ENCODE data around the gene ENDOV. TPM values are rescaled to one million over a fixed set of nuclear protein-coding genes. Genes with fewer than 3 reads are reported as not detected.

The ENDOV gene
- total RNA-seq, 2 experiments from 2014 or later = 10.1 to 12.0 TPM

- intact Hi-C loops (cut with DNase I, micrococcal nuclease) = no loop called here
- no peak for TF ChIP-seq CTCF (IDR thresholded peaks at IDR 0.05)
- Histone ChIP-seq H3K4me3 (ENCODE audit: low read length) (no peak overlapping the region), H3K36me3 (ENCODE audit: insufficient read depth, low read length) (no peaks in the 10 kb centered on the region), H3K27ac (ENCODE audit: low read depth in 1 of 2, low read length in 2 of 2) (no peak overlapping the region), H3K9me3 (ENCODE audit: control insufficient read depth in 1 of 2, insufficient read depth in 1 of 2, low read length in 2 of 2) (peaks cover 0 to 18% of the 10 kb centered on the region in 2 experiments), H3K4me1 (ENCODE audit: insufficient read depth, low read length) (no peaks in the 10 kb centered on the region), H3K27me3 (ENCODE audit: control insufficient read depth in 1 of 2, insufficient read depth in 2 of 2, low read length in 2 of 2) (peaks cover 23 to 47% of the 10 kb centered on the region in 2 experiments)
- ATAC-seq (ENCODE audit: poor library complexity) = no peak
- Mint-ChIP-seq H3K27me3 (peaks cover 47% of the 10 kb centered on the region), H3K27ac (no peak overlapping the region), H3K4me3 (no peak overlapping the region), H3K4me1 (ENCODE audit: low read depth) (no peaks in the 10 kb centered on the region), H3K9me3 (no peaks in the 10 kb centered on the region), H3K36me3 (ENCODE audit: low read depth) (no peaks in the 10 kb centered on the region)
- no peak for DNase-seq
- ChIA-PET POLR2A (interaction anchor here (2.7 kb wide), 1 partner anchor 12 kb away, joined by 13 read pairs; no protein-coding TSS in a partner anchor), CTCF (no interaction called here)
These were observed 51.3 kb downstream of the ENDOV start for GRCh38 chr17:80466188-80466705.

GRCh38 chr17:80468242-80468641 lies 53.3 kb downstream of the ENDOV start:
- H3K4me1 Mint-ChIP-seq (ENCODE audit: low read depth) = no peaks in the 10 kb centered on the region
- Histone ChIP-seq H3K9me3 (ENCODE audit: control insufficient read depth in 1 of 2, insufficient read depth in 1 of 2, low read length in 2 of 2) (peaks cover 0 to 18% of the 10 kb centered on the region in 2 experiments), H3K27ac (ENCODE audit: low read depth in 1 of 2, low read length in 2 of 2) (no peak overlapping the region), H3K4me1 (ENCODE audit: insufficient read depth, low read length) (no peaks in the 10 kb centered on the region), H3K4me3 (ENCODE audit: low read length) (no peak overlapping the region), H3K27me3 (ENCODE audit: control insufficient read depth in 1 of 2, insufficient read depth in 2 of 2, low read length in 2 of 2) (peaks cover 32 to 54% of the 10 kb centered on the region in 2 experiments), H3K36me3 (ENCODE audit: insufficient read depth, low read length) (no peaks in the 10 kb centered on the region)
- TF ChIP-seq CTCF (IDR thresholded peaks at IDR 0.05) = no peak
- no peaks in the 10 kb centered on the region for H3K36me3 Mint-ChIP-seq (ENCODE audit: low read depth)
- peaks cover 63% of the 10 kb centered on the region for H3K27me3 Mint-ChIP-seq
- no peak overlapping the region for H3K4me3 Mint-ChIP-seq
- no peak for DNase-seq
- CTCF ChIA-PET = no interaction called here
- POLR2A ChIA-PET = interaction anchor here (1.4 kb wide), 1 partner anchor 13 kb away, joined by 4 read pairs; no protein-coding TSS in a partner anchor
- no peak for ATAC-seq (ENCODE audit: poor library complexity)
- H3K27ac Mint-ChIP-seq = no peak overlapping the region
- intact Hi-C loops (cut with DNase I, micrococcal nuclease) = no loop called here
- no peaks in the 10 kb centered on the region for H3K9me3 Mint-ChIP-seq

GRCh38 chr17:80468781-80469493 lies 54.0 kb downstream of the ENDOV start:
- H3K27ac Mint-ChIP-seq = no peak overlapping the region
- Histone ChIP-seq H3K27ac (ENCODE audit: low read depth in 1 of 2, low read length in 2 of 2) (no peak overlapping the region), H3K4me3 (ENCODE audit: low read length) (no peak overlapping the region), H3K27me3 (ENCODE audit: control insufficient read depth in 1 of 2, insufficient read depth in 2 of 2, low read length in 2 of 2) (peaks cover 39 to 52% of the 10 kb centered on the region in 2 experiments), H3K9me3 (ENCODE audit: control insufficient read depth in 1 of 2, insufficient read depth in 1 of 2, low read length in 2 of 2) (peaks cover 0 to 19% of the 10 kb centered on the region in 2 experiments), H3K36me3 (ENCODE audit: insufficient read depth, low read length) (no peaks in the 10 kb centered on the region), H3K4me1 (ENCODE audit: insufficient read depth, low read length) (no peaks in the 10 kb centered on the region)
- POLR2A ChIA-PET = interaction anchor here (1.4 kb wide), 1 partner anchor 14 kb away, joined by 4 read pairs; no protein-coding TSS in a partner anchor
- DNase-seq (no peak), ATAC-seq (ENCODE audit: poor library complexity) (no peak)
- H3K36me3 Mint-ChIP-seq (ENCODE audit: low read depth) = no peaks in the 10 kb centered on the region
- no peaks in the 10 kb centered on the region for H3K4me1 Mint-ChIP-seq (ENCODE audit: low read depth)
- TF ChIP-seq CTCF (IDR thresholded peaks at IDR 0.05) = no peak
- H3K27me3 Mint-ChIP-seq = peaks cover 66% of the 10 kb centered on the region
- intact Hi-C loops (cut with DNase I, micrococcal nuclease) = no loop called here
- no peak overlapping the region for H3K4me3 Mint-ChIP-seq
- CTCF ChIA-PET = interaction anchor here (0.6 kb wide), 1 partner anchor 1598 kb away, joined by 3 read pairs; no protein-coding TSS in a partner anchor
- H3K9me3 Mint-ChIP-seq = no peaks in the 10 kb centered on the region

All from CD4-positive, alpha-beta T cell (primary cell).